ENCODE data around the gene SND1.

The SND1 gene

GRCh38 chr7:128057909-128058308, 405.9 kb downstream of the SND1 start:
- no peak for DNase-seq

- no peak for DNase-seq
Observed at GRCh38 chr7:128059143-128059988, 407.4 kb downstream of the SND1 start.

- no peak for DNase-seq
Observed at GRCh38 chr7:128060018-128060417, 408.0 kb downstream of the SND1 start.

- DNase-seq, result no peak
Observed at GRCh38 chr7:128063088-128063487, 411.1 kb downstream of the SND1 start.

GRCh38 chr7:128065872-128066271, 413.9 kb downstream of the SND1 start:
- DNase-seq, result no peak

- DNase-seq, result no peak
Observed at GRCh38 chr7:128066395-128066794, 414.4 kb downstream of the SND1 start.

- DNase-seq, result no peak
Observed at GRCh38 chr7:128066858-128067257, 414.9 kb downstream of the SND1 start.

- DNase-seq, result no peak
Observed at GRCh38 chr7:128067983-128068382, 416.0 kb downstream of the SND1 start.

GRCh38 chr7:128068785-128069184, 416.8 kb downstream of the SND1 start:
- DNase-seq, result no peak

GRCh38 chr7:128069373-128070364, 417.7 kb downstream of the SND1 start:
- DNase-seq, result no peak

- no peak for DNase-seq
Observed at GRCh38 chr7:128071376-128071775, 419.4 kb downstream of the SND1 start.

GRCh38 chr7:128071801-128072200, 419.8 kb downstream of the SND1 start:
- no peak for DNase-seq

- DNase-seq, result no peak
Observed at GRCh38 chr7:128073671-128074310, 421.8 kb downstream of the SND1 start.

- DNase-seq, result no peak
Observed at GRCh38 chr7:128074336-128074735, 422.3 kb downstream of the SND1 start.

- no peak for DNase-seq
Observed at GRCh38 chr7:128074736-128075135, 422.7 kb downstream of the SND1 start.

- DNase-seq, result no peak
Observed at GRCh38 chr7:128075242-128076095, 423.5 kb downstream of the SND1 start.

GRCh38 chr7:128076196-128076795, 424.3 kb downstream of the SND1 start:
- DNase-seq, result no peak

- no peak for DNase-seq
Observed at GRCh38 chr7:128076796-128077271, 424.8 kb downstream of the SND1 start.

- no peak for DNase-seq
Observed at GRCh38 chr7:128078309-128078708, 426.3 kb downstream of the SND1 start.

GRCh38 chr7:128080169-128080568, 428.2 kb downstream of the SND1 start:
- no peak for DNase-seq

GRCh38 chr7:128081351-128081750, 429.4 kb downstream of the SND1 start:
- no peak for DNase-seq

GRCh38 chr7:128081808-128082207, 429.8 kb downstream of the SND1 start:
- DNase-seq, result no peak
